Measurements from ENCODE around the gene AAR2. TPM values are rescaled to one million over a fixed set of nuclear protein-coding genes. Genes with fewer than 3 reads are reported as not detected.

Gene AAR2
- total and polyA plus RNA-seq, 2 donors, result 18.2 to 46.2 TPM

- WGBS, result 97% methylated on average over 12 of the region's 12 CpGs
- H3K4me3 ChIP-seq (ENCODE audit: low read depth, low read length), result no peak overlapping the region
- H3K4me1 ChIP-seq (ENCODE audit: insufficient read depth), result no peaks in the 10 kb centered on the region
- no peaks in the 10 kb centered on the region for H3K36me3 ChIP-seq (ENCODE audit: insufficient read depth)
- no peak overlapping the region for H3K27ac ChIP-seq (ENCODE audit: low read depth)
- DNase-seq (ENCODE audit: extremely low spot score), result no peak
Measured at GRCh38 chr20:36255445-36255844, 19.2 kb downstream of the AAR2 start.

- no peak for DNase-seq (ENCODE audit: extremely low spot score)
- no peaks in the 10 kb centered on the region for H3K36me3 ChIP-seq (ENCODE audit: insufficient read depth)
- WGBS, result 52% methylated on average over 16 of the region's 16 CpGs
Measured at GRCh38 chr20:36259177-36260061, 23.1 kb downstream of the AAR2 start.

GRCh38 chr20:36260316-36260715, 24.0 kb downstream of the AAR2 start:
- no peak overlapping the region for H3K27ac ChIP-seq (ENCODE audit: low read depth)
- DNase-seq (ENCODE audit: extremely low spot score), result no peak
- H3K4me3 ChIP-seq (ENCODE audit: low read depth, low read length), result no peak overlapping the region
- H3K4me1 ChIP-seq (ENCODE audit: insufficient read depth), result no peaks in the 10 kb centered on the region
- 70% methylated on average over 7 of the region's 7 CpGs for WGBS
- no peaks in the 10 kb centered on the region for H3K36me3 ChIP-seq (ENCODE audit: insufficient read depth)

More at GRCh38 chr20:36259177-36260061, 23.1 kb downstream of the AAR2 start:
- no peak overlapping the region for H3K27ac ChIP-seq (ENCODE audit: low read depth)
- no peaks in the 10 kb centered on the region for H3K4me1 ChIP-seq (ENCODE audit: insufficient read depth)
- H3K4me3 ChIP-seq (ENCODE audit: low read depth, low read length), result no peak overlapping the region

- DNase-seq (ENCODE audit: extremely low spot score), result no peak
- no peaks in the 10 kb centered on the region for H3K4me1 ChIP-seq (ENCODE audit: insufficient read depth)
- WGBS, result 79% methylated on average over 12 of the region's 12 CpGs
- H3K4me3 ChIP-seq (ENCODE audit: low read depth, low read length), result no peak overlapping the region
- H3K36me3 ChIP-seq (ENCODE audit: insufficient read depth), result no peaks in the 10 kb centered on the region
- no peak overlapping the region for H3K27ac ChIP-seq (ENCODE audit: low read depth)
Measured at GRCh38 chr20:36261389-36262105, 25.3 kb downstream of the AAR2 start.

- DNase-seq (ENCODE audit: extremely low spot score), result no peak
- Histone ChIP-seq H3K27ac (ENCODE audit: low read depth) (no peak overlapping the region), H3K4me3 (ENCODE audit: low read depth, low read length) (no peak overlapping the region), H3K4me1 (ENCODE audit: insufficient read depth) (no peaks in the 10 kb centered on the region), H3K36me3 (ENCODE audit: insufficient read depth) (no peaks in the 10 kb centered on the region)
- 91% methylated on average over 12 of the region's 12 CpGs for WGBS
Measured at GRCh38 chr20:36262440-36262839, 26.2 kb downstream of the AAR2 start.

- H3K27ac ChIP-seq (ENCODE audit: low read depth), result no peak overlapping the region
Measured at GRCh38 chr20:36264426-36265246, 28.4 kb downstream of the AAR2 start.

GRCh38 chr20:36266189-36266588, 29.9 kb downstream of the AAR2 start:
- no peak for DNase-seq (ENCODE audit: extremely low spot score)
- Histone ChIP-seq H3K4me1 (ENCODE audit: insufficient read depth) (no peaks in the 10 kb centered on the region), H3K4me3 (ENCODE audit: low read depth, low read length) (no peak overlapping the region), H3K27ac (ENCODE audit: low read depth) (no peak overlapping the region), H3K36me3 (ENCODE audit: insufficient read depth) (no peaks in the 10 kb centered on the region)
- WGBS, result 87% methylated on average over 6 of the region's 6 CpGs

More at GRCh38 chr20:36264426-36265246, 28.4 kb downstream of the AAR2 start:
- no peak for DNase-seq (ENCODE audit: extremely low spot score)
- Histone ChIP-seq H3K4me1 (ENCODE audit: insufficient read depth) (no peaks in the 10 kb centered on the region), H3K36me3 (ENCODE audit: insufficient read depth) (no peaks in the 10 kb centered on the region), H3K4me3 (ENCODE audit: low read depth, low read length) (no peak overlapping the region)
- 90% methylated on average over 20 of the region's 20 CpGs for WGBS

GRCh38 chr20:36267605-36268381, 31.5 kb downstream of the AAR2 start:
- no peak for DNase-seq (ENCODE audit: extremely low spot score)
- WGBS, result 72% methylated on average over 24 of the region's 24 CpGs
- no peaks in the 10 kb centered on the region for H3K36me3 ChIP-seq (ENCODE audit: insufficient read depth)
- H3K27ac ChIP-seq (ENCODE audit: low read depth), result no peak overlapping the region
- H3K4me3 ChIP-seq (ENCODE audit: low read depth, low read length), result no peak overlapping the region
- H3K4me1 ChIP-seq (ENCODE audit: insufficient read depth), result no peaks in the 10 kb centered on the region

GRCh38 chr20:36268440-36269342, 32.4 kb downstream of the AAR2 start:
- Histone ChIP-seq H3K27ac (ENCODE audit: low read depth) (no peak overlapping the region), H3K36me3 (ENCODE audit: insufficient read depth) (no peaks in the 10 kb centered on the region), H3K4me1 (ENCODE audit: insufficient read depth) (no peaks in the 10 kb centered on the region), H3K4me3 (ENCODE audit: low read depth, low read length) (no peak overlapping the region)
- no peak for DNase-seq (ENCODE audit: extremely low spot score)
- 58% methylated on average over 10 of the region's 10 CpGs for WGBS

GRCh38 chr20:36269507-36269906, 33.2 kb downstream of the AAR2 start:
- Histone ChIP-seq H3K36me3 (ENCODE audit: insufficient read depth) (no peaks in the 10 kb centered on the region), H3K27ac (ENCODE audit: low read depth) (no peak overlapping the region), H3K4me1 (ENCODE audit: insufficient read depth) (no peaks in the 10 kb centered on the region), H3K4me3 (ENCODE audit: low read depth, low read length) (no peak overlapping the region)
- WGBS, result 84% methylated on average over 2 of the region's 2 CpGs
- DNase-seq (ENCODE audit: extremely low spot score), result no peak

GRCh38 chr20:36270744-36271638, 34.7 kb downstream of the AAR2 start:
- Histone ChIP-seq H3K27ac (ENCODE audit: low read depth) (no peak overlapping the region), H3K4me1 (ENCODE audit: insufficient read depth) (no peaks in the 10 kb centered on the region), H3K36me3 (ENCODE audit: insufficient read depth) (no peaks in the 10 kb centered on the region), H3K4me3 (ENCODE audit: low read depth, low read length) (no peak overlapping the region)
- DNase-seq (ENCODE audit: extremely low spot score), result no peak
- WGBS, result 81% methylated on average over 20 of the region's 20 CpGs
